ENCODE measurements around the gene IGF2. TPM values are rescaled to one million over a fixed set of nuclear protein-coding genes. Genes with fewer than 3 reads are reported as not detected.

Gene IGF2
- total and polyA plus RNA-seq, 12 donors: 36.0 to 195 (median 81.6) TPM

GRCh38 chr11:2089536-2090165 lies 49.5 kb downstream of the IGF2 start:
- TF ChIP-seq CTCF (IDR thresholded peaks at IDR 0.05): no peak
- intact Hi-C loops (cut with DNase I): loop anchor here in 1 of 10 donors (5.0 to 10.0 kb wide), 2 partner anchors 53 to 1675 kb away; no protein-coding TSS in a partner anchor
- H3K27me3 ChIP-seq: no peaks in the 10 kb centered on the region
- H3K4me3 ChIP-seq: no peak overlapping the region
- DNase-seq (no peak), ATAC-seq (no peak)
- H3K9me3 ChIP-seq: peaks cover 0 to 2% (median 0%) of the 10 kb centered on the region in 11 donors
- no peaks in the 10 kb centered on the region for H3K36me3 ChIP-seq
- no peak overlapping the region for H3K27ac ChIP-seq
- 73 to 84% methylated on average over 9 of the region's 9 CpGs for WGBS, 2 donors
- peaks cover 0 to 24% (median 18%) of the 10 kb centered on the region in 9 donors for H3K4me1 ChIP-seq

- peaks cover 0 to 9% (median 6%) of the 10 kb centered on the region in 11 donors for H3K9me3 ChIP-seq
- WGBS, 2 donors: 81 to 87% methylated on average over 19 of the region's 19 CpGs
- H3K36me3 ChIP-seq: no peaks in the 10 kb centered on the region
- no peak for ATAC-seq
- no peak for TF ChIP-seq CTCF (IDR thresholded peaks at IDR 0.05)
- intact Hi-C loops (cut with DNase I): no loop called here
- H3K27me3 ChIP-seq: no peaks in the 10 kb centered on the region
- no peak overlapping the region for H3K27ac ChIP-seq
- no peak for DNase-seq
- no peak overlapping the region for H3K4me3 ChIP-seq
- H3K4me1 ChIP-seq: peaks cover 0 to 17% (median 13%) of the 10 kb centered on the region in 9 donors
Measured at GRCh38 chr11:2088746-2089535, 50.2 kb downstream of the IGF2 start.

- H3K4me1 ChIP-seq: peaks cover 0 to 10% (median 8%) of the 10 kb centered on the region in 9 donors
- peaks cover 0 to 16% (median 8%) of the 10 kb centered on the region in 11 donors for H3K9me3 ChIP-seq
- intact Hi-C loops (cut with DNase I): no loop called here
- no peak overlapping the region for H3K27ac ChIP-seq
- ATAC-seq: no peak
- no peaks in the 10 kb centered on the region for H3K36me3 ChIP-seq
- no peak for TF ChIP-seq CTCF (IDR thresholded peaks at IDR 0.05)
- 77 to 82% methylated on average over 14 of the region's 14 CpGs for WGBS, 2 donors
- no peaks in the 10 kb centered on the region for H3K27me3 ChIP-seq
- no peak for DNase-seq
- no peak overlapping the region for H3K4me3 ChIP-seq
Measured at GRCh38 chr11:2088284-2088683, 50.9 kb downstream of the IGF2 start.

- peaks cover 0 to 16% (median 8%) of the 10 kb centered on the region in 11 donors for H3K9me3 ChIP-seq
- H3K36me3 ChIP-seq: no peaks in the 10 kb centered on the region
- no peak for ATAC-seq
- WGBS, 2 donors: 85 to 90% methylated on average over 26 of the region's 26 CpGs
- no peak for DNase-seq
- TF ChIP-seq CTCF (IDR thresholded peaks at IDR 0.05): no peak
- intact Hi-C loops (cut with DNase I): loop anchor here in 1 of 10 donors (1.0 kb wide), 1 partner anchor 36 kb away; no protein-coding TSS in a partner anchor
- H3K4me3 ChIP-seq: no peak overlapping the region
- H3K27me3 ChIP-seq: no peaks in the 10 kb centered on the region
- no peaks in the 10 kb centered on the region for H3K4me1 ChIP-seq
- H3K27ac ChIP-seq: no peak overlapping the region
Measured at GRCh38 chr11:2086239-2087040, 52.7 kb downstream of the IGF2 start.
